H9 (cell line): ENCODE data around the gene TFEB. TPM values are rescaled to one million over a fixed set of nuclear protein-coding genes. Genes with fewer than 3 reads are reported as not detected.

Experiments used
- DNase-seq: peaks from one replicate; pipeline ENCODE4 v3.0.0-alpha.2; 2017
- H2AFZ ChIP-seq: one replicate; pipeline ENCODE4 v1.6.1; 2013; ENCODE audit warnings: mild to moderate bottlenecking, low read length, control low read depth, moderate library complexity
- H2AK5ac ChIP-seq: 2 replicates; pipeline ENCODE4 v1.6.1; 2013; ENCODE audit warnings: low read length, control low read depth, mixed read lengths; ENCODE audit not compliant: insufficient read length
- H2BK120ac ChIP-seq: one replicate; pipeline ENCODE4 v1.6.1; 2013; ENCODE audit warnings: low read depth, mild to moderate bottlenecking, low read length, control low read depth, inconsistent platforms; ENCODE audit not compliant: poor library complexity, severe bottlenecking
- H2BK12ac ChIP-seq: 2 replicates; pipeline ENCODE4 v1.6.1; 2013; ENCODE audit warnings: low read length, control low read depth, mixed read lengths, low read depth; ENCODE audit not compliant: insufficient read length
- H2BK15ac ChIP-seq: 2 replicates; pipeline ENCODE4 v1.6.1; 2013; ENCODE audit warnings: low read depth, low read length, control low read depth
- H2BK20ac ChIP-seq: one replicate; pipeline ENCODE4 v1.6.1; 2013; ENCODE audit warnings: low read depth, mild to moderate bottlenecking, low read length, control low read depth, inconsistent platforms; ENCODE audit not compliant: poor library complexity, severe bottlenecking
- H2BK5ac ChIP-seq: 2 replicates; pipeline ENCODE4 v1.6.1; 2013; ENCODE audit warnings: low read length, control low read depth, mixed read lengths; ENCODE audit not compliant: insufficient read length
- H3K14ac ChIP-seq: 2 replicates; pipeline ENCODE4 v1.6.1; 2013; ENCODE audit warnings: low read length, control low read depth; ENCODE audit not compliant: insufficient read depth
- H3K18ac ChIP-seq: 2 replicates; pipeline ENCODE4 v1.6.1; 2013; ENCODE audit warnings: low read depth, mild to moderate bottlenecking, mixed read lengths, low read length, control low read depth; ENCODE audit not compliant: insufficient read length
- H3K23ac ChIP-seq: 2 replicates; pipeline ENCODE4 v1.6.1; 2013; ENCODE audit warnings: low read length, control low read depth, mixed read lengths, low read depth; ENCODE audit not compliant: insufficient read length
- H3K23me2 ChIP-seq: 2 replicates; pipeline ENCODE4 v1.6.1; 2013; ENCODE audit warnings: low read depth, mild to moderate bottlenecking, mixed read lengths, low read length, control low read depth; ENCODE audit not compliant: insufficient read length, poor library complexity, severe bottlenecking
- H3K27ac ChIP-seq: 2 replicates; pipeline ENCODE4 v1.5.1; 2013; ENCODE audit warnings: low read length, control low read depth, mixed read lengths, low read depth; ENCODE audit not compliant: insufficient read length
- H3K27me3 ChIP-seq: 2 replicates; pipeline ENCODE4 v1.6.1; 2013; ENCODE audit warnings: low read length, control low read depth, inconsistent platforms; ENCODE audit not compliant: insufficient read depth
- H3K4ac ChIP-seq: 2 replicates; pipeline ENCODE4 v1.6.1; 2013; ENCODE audit warnings: low read depth, mild to moderate bottlenecking, control low read depth, inconsistent platforms, low read length, moderate library complexity
- H3K4me1 ChIP-seq: 2 replicates; pipeline ENCODE4 v1.6.1; 2013; ENCODE audit warnings: low read length, control low read depth, inconsistent platforms; ENCODE audit not compliant: insufficient read depth
- H3K4me2 ChIP-seq: 2 replicates; pipeline ENCODE4 v1.6.1; 2013; ENCODE audit warnings: low read length, control low read depth, mixed read lengths; ENCODE audit not compliant: insufficient read length, insufficient read depth
- H3K56ac ChIP-seq: 2 replicates; pipeline ENCODE4 v1.6.1; 2013; ENCODE audit warnings: low read depth, mild to moderate bottlenecking, mixed read lengths, low read length, control low read depth; ENCODE audit not compliant: insufficient read length
- H3K79me1 ChIP-seq: 2 replicates; pipeline ENCODE4 v1.6.1; 2013; ENCODE audit warnings: low read depth, mild to moderate bottlenecking, moderate library complexity, low read length, control low read depth, inconsistent platforms; ENCODE audit not compliant: insufficient read depth, poor library complexity, severe bottlenecking
- H3K79me2 ChIP-seq: 2 replicates; pipeline ENCODE4 v1.6.1; 2013; ENCODE audit warnings: low read length, control low read depth, inconsistent platforms; ENCODE audit not compliant: insufficient read depth
- H3K9ac ChIP-seq: 2 replicates; pipeline ENCODE4 v1.6.1; 2013; ENCODE audit warnings: low read length, control low read depth, mixed read lengths; ENCODE audit not compliant: insufficient read length; ENCODE audit errors: extremely low read depth
- H3K9me3 ChIP-seq: one replicate; pipeline ENCODE4 v1.6.1; 2013; ENCODE audit warnings: low read depth, low read length, inconsistent platforms; ENCODE audit not compliant: control insufficient read depth
- H3T11ph ChIP-seq: one replicate; pipeline ENCODE4 v1.6.1; 2013; ENCODE audit warnings: mild to moderate bottlenecking, low read length, control low read depth, inconsistent platforms
- H4K20me1 ChIP-seq: one replicate; pipeline ENCODE4 v1.6.1; 2013; ENCODE audit not compliant: control insufficient read depth, insufficient read length, insufficient read depth
- H4K5ac ChIP-seq: 2 replicates; pipeline ENCODE4 v1.6.1; 2013; ENCODE audit warnings: low read depth, mild to moderate bottlenecking, mixed read lengths, low read length, control low read depth; ENCODE audit not compliant: insufficient read length
- H4K8ac ChIP-seq: replicated peaks from 2 replicates; pipeline ENCODE4 v1.6.1; 2013; ENCODE audit warnings: low read length, control low read depth, mixed read lengths, low read depth; ENCODE audit not compliant: insufficient read length
- H4K91ac ChIP-seq: 2 replicates; pipeline ENCODE4 v1.6.1; 2013; ENCODE audit warnings: low read depth, mild to moderate bottlenecking, moderate library complexity, mixed read lengths, low read length, control low read depth; ENCODE audit not compliant: insufficient read length
- H3K27ac Mint-ChIP-seq, 3 experiments: 2 replicates in 2 of 3; 3 replicates in 1 of 3; pipeline ENCODE4 v1.8.0; 2020 to 2021; ENCODE audit warnings: mixed read lengths in 3 of 3, mild to moderate bottlenecking in 1 of 3, moderate library complexity in 1 of 3
- H3K27me3 Mint-ChIP-seq: 2 replicates; pipeline ENCODE4 v1.8.0; 2021; ENCODE audit warnings: low read depth, mild to moderate bottlenecking, moderate library complexity, mixed read lengths
- H3K36me3 Mint-ChIP-seq, 3 experiments: 2 replicates in 2 of 3; 3 replicates in 1 of 3; pipeline ENCODE4 v1.8.0; 2020 to 2021; ENCODE audit warnings: low read depth in 3 of 3, mixed read lengths in 3 of 3; ENCODE audit not compliant: insufficient read depth in 1 of 3
- H3K4me1 Mint-ChIP-seq, 2 experiments: 2 replicates each; pipeline ENCODE4 v1.8.0; 2020; ENCODE audit warnings: mixed read lengths in 2 of 2
- H3K4me3 Mint-ChIP-seq, 2 experiments: 2 replicates in 1 of 2; 3 replicates in 1 of 2; pipeline ENCODE4 v1.8.0; 2020 to 2021; ENCODE audit warnings: mild to moderate bottlenecking in 2 of 2, mixed read lengths in 2 of 2, moderate library complexity in 1 of 2
- H3K9me3 Mint-ChIP-seq, 2 experiments: 2 replicates in 1 of 2; 3 replicates in 1 of 2; pipeline ENCODE4 v1.8.0; 2020; ENCODE audit warnings: mild to moderate bottlenecking in 2 of 2, mixed read lengths in 2 of 2, moderate library complexity in 1 of 2
- WGBS: extraction: QIAGEN DNeasy Blood & Tissue Kit; methylation state at CpG from one replicate; pipeline ENCODE4 v1.1.7; 2013; ENCODE audit warnings: missing lambda C conversion rate, low lambda C conversion rate, mixed read lengths; ENCODE audit not compliant: insufficient read length; ENCODE audit errors: extremely low coverage; 5-methylcytosine and 5-hydroxymethylcytosine counted together
- total RNA-seq: library from RNA; stranded (reverse); gene quantifications from 2 replicates; pipeline ENCODE4 v1.2.1, GENCODE V29; 2021
- TF ChIP-seq, protein P1 (sequence below): fragments of 200-600 bp; sonication (generic); conservative IDR thresholded peaks from 3 replicates; pipeline ENCODE4 v1.8.0; 2021; ENCODE audit warnings: antibody characterized with exemption, mild to moderate bottlenecking

Gene TFEB
- total RNA-seq, 1 experiment from 2014 or later = 1.2 TPM

DNA sequence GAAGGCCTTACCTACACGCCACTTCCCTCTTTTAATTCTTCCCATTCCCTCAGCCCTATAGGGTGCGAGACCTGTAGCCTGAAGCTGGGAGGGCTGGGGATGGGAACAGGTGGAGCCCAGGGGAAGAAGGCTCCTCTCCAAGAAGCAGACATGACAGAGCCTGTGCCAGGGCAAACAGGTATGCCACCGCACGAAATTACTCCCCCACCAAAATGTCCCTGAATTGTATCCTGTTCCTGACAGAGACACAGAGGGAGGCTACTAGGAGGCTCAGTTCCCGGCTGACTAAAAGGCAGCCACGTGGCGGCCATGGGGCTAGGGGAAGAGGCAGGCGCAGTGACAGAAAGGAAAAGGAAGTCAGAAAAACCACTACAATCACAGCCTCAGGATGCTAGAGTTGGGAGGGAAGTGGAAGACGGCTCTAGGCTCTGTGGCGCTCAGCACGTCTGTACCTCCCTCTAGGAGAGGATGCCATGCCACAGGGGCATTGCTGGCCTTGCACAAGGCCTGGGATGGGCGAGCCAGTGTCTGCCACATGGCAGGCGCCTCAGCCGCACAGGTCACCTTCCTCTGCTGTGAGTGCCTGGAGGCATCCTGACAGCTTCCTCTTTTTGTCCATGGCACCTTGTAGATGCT, 27.7 kb downstream of the TFEB start:
- Histone ChIP-seq H3K9me3 (no peaks in the 10 kb centered on the region), H2BK12ac (no peak overlapping the region), H2AFZ (no peak overlapping the region), H3K4ac (no peak overlapping the region), H4K8ac (no peak overlapping the region), H3K18ac (no peak overlapping the region), H3K23ac (no peak overlapping the region), H3K27ac (no peak overlapping the region), H2BK5ac (no peak overlapping the region), H2BK20ac (no peak overlapping the region), H3K79me1 (no peaks in the 10 kb centered on the region), H2AK5ac (no peak overlapping the region), H3K9ac (no peak overlapping the region), H3K23me2 (no peaks in the 10 kb centered on the region), H2BK120ac (no peak overlapping the region), H2BK15ac (no peak overlapping the region), H3K4me1 (no peaks in the 10 kb centered on the region; the same call in 1 of the 2 replicates), H3K56ac (no peak overlapping the region), H4K20me1 (no peaks in the 10 kb centered on the region), H3K27me3 (no peaks in the 10 kb centered on the region), H3K79me2 (no peaks in the 10 kb centered on the region), H3K4me2 (no peak overlapping the region), H3K14ac (no peak overlapping the region; the same call in 1 of the 2 replicates), H4K5ac (no peak overlapping the region), H4K91ac (no peak overlapping the region), H3T11ph (no peak overlapping the region)
- Mint-ChIP-seq H3K27ac (no peak overlapping the region), H3K9me3 (no peaks in the 10 kb centered on the region), H3K4me3 (no peak overlapping the region), H3K27me3 (peaks cover 13% of the 10 kb centered on the region), H3K36me3 (no peaks in the 10 kb centered on the region), H3K4me1 (peaks cover 8 to 13% of the 10 kb centered on the region in 2 experiments)
- DNase-seq = no peak
- WGBS = no CpG with 5 or more reads among the region's 14 CpGs
- TF ChIP-seq, protein P1, sequence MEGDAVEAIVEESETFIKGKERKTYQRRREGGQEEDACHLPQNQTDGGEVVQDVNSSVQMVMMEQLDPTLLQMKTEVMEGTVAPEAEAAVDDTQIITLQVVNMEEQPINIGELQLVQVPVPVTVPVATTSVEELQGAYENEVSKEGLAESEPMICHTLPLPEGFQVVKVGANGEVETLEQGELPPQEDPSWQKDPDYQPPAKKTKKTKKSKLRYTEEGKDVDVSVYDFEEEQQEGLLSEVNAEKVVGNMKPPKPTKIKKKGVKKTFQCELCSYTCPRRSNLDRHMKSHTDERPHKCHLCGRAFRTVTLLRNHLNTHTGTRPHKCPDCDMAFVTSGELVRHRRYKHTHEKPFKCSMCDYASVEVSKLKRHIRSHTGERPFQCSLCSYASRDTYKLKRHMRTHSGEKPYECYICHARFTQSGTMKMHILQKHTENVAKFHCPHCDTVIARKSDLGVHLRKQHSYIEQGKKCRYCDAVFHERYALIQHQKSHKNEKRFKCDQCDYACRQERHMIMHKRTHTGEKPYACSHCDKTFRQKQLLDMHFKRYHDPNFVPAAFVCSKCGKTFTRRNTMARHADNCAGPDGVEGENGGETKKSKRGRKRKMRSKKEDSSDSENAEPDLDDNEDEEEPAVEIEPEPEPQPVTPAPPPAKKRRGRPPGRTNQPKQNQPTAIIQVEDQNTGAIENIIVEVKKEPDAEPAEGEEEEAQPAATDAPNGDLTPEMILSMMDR = no peak
